Fibroblast of peridontal ligament (primary cell): Measurements from ENCODE around the gene TM9SF3.

Experiments used
- DNase-seq: peaks from one replicate; pipeline ENCODE4 v3.0.0-alpha.2; 2010; ENCODE audit errors: extremely low read depth

The TM9SF3 gene

GRCh38 chr10:96586419-96587263 is at the start of gene TM9SF3:
TM9SF3 (minus strand) TSS chr10:96587012; CDS start chr10:96586835, 177 bp downstream.
- DNase-seq: peak; percentile 76

- DNase-seq: no peak
Observed at GRCh38 chr10:96636551-96636950, 49.7 kb upstream of the TM9SF3 start.

- no peak for DNase-seq
Observed at GRCh38 chr10:96632974-96633710, 46.3 kb upstream of the TM9SF3 start.

- no peak for DNase-seq
Observed at GRCh38 chr10:96627292-96627691, 40.5 kb upstream of the TM9SF3 start.

DNA sequence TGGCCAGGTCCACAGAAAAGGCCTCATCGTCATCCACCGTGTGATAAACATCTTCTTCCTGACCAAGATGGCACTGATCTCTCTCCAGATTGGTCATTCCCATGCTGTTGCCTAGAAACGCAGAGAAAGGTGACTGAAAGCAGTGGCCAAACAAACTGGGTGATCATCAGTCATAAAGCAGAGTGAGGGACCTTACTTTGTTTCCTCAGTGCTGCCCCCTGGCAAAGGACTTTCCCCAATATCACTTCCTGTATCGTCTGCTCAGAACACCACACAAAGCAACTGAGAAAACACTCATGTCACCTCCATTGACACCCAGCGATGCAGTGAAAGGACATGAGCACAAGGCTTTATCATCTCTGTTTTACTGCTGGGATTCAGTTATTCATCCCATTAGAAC is 40.0 kb upstream of the TM9SF3 start:
- no peak for DNase-seq

GRCh38 chr10:96625173-96625572 is 38.4 kb upstream of the TM9SF3 start:
- DNase-seq: no peak

- no peak for DNase-seq
Observed at GRCh38 chr10:96622013-96622787, 35.4 kb upstream of the TM9SF3 start.

DNA sequence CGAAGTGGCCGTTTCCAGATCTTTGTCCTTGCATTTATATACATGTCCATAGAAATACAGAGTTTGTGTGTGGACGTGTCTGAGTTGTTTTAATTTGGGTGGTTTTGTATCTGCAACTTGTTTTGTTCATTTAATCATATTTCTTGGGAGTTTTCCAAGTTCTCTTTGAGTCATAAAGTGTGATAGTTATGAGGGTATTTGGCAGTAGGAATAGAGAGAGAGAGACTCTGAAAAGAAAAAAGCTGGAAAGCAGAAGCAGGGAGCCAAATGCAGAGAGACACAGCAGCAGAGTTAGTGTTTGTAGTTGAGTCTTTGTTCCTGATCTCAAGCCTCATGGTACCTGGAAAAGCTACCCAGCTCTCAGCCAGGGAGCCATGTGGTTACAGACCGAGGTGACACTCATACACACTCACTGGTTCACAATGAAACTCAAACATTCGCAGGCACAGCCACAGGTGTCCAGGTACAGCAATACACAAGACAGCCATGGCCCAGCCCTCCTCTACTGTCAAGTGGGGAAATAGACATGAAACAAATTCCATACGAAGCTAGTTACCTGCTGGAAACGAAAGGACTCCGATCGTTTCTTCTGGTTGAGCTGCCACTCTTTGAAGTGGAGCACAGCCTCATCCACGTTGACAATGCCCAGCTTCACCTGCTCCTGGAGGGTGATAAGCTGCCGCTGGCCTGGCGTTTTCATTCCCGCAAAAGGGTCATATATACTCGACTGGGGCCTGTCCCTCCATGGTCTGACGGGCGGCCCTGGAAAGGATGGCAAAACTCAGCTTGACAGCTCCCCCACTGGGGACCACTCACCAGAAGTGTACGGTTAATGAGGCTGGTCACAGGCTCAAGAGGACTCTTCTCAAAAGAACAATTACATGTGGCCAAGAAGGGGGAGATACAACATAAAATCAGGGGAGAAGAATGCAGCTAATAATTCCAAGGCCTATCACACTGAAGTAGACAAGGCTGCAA is 33.3 kb upstream of the TM9SF3 start:
- DNase-seq: peak; percentile 4

DNA sequence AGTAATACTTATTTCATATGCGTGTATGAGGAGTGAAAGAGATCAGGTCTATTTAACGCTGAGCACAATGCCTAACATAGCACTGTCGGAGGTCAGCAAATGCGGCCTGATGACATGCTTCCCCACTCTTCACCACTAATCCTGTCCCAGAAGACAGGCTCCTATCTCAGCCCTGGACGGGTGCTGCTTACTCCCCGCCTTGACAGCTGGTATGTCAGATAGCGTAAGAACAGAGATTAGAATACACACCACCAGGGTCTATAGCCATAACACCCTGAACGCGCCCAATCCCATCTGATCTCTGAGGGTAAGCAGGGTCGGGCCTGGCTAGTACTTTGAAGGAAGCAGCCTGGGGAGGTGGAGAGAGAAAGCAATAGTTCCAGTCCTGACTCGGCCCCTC is 32.3 kb upstream of the TM9SF3 start:
- DNase-seq: no peak

- peak; percentile 16 for DNase-seq
Observed at GRCh38 chr10:96618653-96619052, 31.8 kb upstream of the TM9SF3 start.

- DNase-seq: no peak
Observed at GRCh38 chr10:96616961-96617360, 30.1 kb upstream of the TM9SF3 start.

GRCh38 chr10:96614515-96614914 is 27.7 kb upstream of the TM9SF3 start:
- peak; percentile 71 for DNase-seq

- DNase-seq: no peak
Observed at GRCh38 chr10:96613576-96613975, 26.8 kb upstream of the TM9SF3 start.

DNA sequence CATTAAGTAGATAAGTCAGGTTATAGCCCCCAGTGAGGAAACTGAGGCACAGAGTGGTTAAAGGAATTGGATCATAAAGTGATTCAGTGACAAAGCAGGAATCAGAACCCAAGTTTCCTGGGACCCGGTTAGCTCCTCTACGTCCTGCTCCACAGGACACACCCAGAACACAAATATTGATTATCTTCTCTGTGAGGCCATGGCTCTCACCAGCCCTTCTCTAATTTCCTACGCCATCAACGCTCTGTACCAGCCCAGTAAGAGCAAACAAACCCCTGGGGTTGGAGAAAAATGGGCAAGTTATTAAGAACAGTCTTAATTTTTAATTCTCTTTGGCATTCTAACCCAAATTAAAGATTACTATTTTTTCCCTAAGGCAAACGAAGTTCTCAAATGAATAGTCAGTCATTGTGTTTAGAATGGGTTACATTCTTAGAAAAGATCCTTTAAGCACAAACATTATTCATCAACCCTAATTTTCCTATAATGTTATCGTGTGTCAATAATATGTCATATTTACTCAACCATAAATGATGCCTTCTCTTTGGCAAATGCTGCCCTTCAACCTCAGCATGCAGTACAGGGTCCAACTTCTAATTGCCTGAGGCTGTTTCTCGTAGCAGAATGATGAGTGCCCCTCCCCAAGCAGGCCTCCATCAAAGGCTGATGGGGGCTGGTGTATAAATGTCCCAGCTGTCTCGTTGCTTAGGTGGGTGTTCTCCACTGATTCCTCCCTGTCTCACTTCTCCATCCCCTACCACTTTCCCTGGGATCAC is 25.4 kb upstream of the TM9SF3 start:
- no peak for DNase-seq

- no peak for DNase-seq
Observed at GRCh38 chr10:96610817-96611216, 24.0 kb upstream of the TM9SF3 start.

DNA sequence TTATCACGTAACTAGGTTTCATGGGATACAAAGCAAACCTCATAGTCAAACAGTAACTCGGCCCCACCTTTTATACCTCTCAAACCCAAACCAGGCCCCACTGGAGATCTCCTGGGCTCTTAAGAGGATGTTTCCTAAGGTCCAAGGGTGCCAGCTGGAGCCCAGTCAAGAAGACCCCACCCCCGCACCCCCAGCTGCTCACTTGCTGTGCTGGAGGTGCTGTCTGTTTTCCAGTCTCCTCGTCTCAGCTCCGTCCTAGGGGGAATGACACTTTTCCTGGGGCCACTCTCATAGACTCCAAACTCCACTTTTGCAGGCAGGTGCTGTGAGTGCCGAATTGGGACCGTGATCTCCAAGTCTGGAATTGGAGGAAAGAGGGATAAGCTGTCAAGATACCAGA is 22.7 kb upstream of the TM9SF3 start:
- DNase-seq: no peak

GRCh38 chr10:96608805-96609204 is 22.0 kb upstream of the TM9SF3 start:
- DNase-seq: no peak

DNA sequence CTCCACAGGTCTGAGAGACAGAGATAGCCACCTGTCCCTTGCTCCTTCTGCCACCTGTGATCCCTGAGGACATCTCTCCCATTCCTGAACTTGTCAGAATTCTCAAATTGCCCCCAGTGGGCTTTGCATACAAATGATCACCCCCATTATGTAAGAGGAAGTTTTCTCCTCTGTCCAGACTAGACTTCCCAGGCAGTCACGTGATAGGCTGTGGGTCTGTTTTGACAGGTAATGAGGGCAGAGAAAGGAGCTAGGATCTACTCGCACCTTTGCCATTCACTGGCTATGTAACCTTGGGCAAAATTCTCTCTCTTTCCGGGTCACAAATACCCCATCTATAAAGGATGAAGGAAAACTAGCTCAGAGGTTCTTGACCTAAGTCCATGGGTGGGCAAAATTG is 21.4 kb upstream of the TM9SF3 start:
- DNase-seq: no peak

DNA sequence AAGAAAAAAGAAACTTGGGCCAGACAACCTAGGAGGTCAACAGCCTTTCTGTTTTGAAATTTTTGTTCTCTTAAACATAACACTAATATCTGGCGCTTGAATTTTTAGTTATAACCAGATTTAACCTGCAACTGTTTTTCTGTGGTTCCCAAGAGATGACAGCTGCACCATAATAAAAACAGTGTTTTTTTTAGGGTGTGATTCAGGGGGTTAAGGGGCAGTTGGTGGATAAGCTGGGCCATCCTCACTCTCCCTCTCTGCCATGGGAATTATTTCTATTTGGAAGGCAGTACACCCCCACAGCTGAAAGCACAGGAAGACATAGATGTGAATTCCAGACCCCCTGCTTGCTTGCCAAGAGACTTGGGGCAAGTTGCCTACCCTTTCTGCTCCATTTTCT is 20.1 kb upstream of the TM9SF3 start:
- no peak for DNase-seq

DNA sequence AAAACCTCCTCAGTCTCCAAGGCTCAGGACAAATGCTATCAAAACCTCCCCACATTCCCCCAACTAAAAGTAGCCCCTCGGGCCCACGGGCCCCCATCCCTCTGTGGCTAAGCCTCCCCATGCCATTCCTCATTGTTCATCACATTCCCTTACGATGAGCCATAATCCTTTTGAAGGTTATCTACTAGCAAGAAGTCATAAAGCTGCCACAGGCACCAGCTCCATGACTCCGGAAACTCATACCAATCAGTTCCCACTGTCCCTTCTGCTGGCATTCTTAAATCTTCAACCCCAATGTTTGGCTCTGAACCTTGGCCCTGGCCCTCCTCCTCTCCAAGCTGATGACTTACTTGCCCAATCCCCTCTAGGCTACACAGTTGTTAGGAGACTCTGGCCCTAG is 19.4 kb upstream of the TM9SF3 start:
- DNase-seq: no peak
